ENCODE measurements around the gene RPRD1B.

DNA sequence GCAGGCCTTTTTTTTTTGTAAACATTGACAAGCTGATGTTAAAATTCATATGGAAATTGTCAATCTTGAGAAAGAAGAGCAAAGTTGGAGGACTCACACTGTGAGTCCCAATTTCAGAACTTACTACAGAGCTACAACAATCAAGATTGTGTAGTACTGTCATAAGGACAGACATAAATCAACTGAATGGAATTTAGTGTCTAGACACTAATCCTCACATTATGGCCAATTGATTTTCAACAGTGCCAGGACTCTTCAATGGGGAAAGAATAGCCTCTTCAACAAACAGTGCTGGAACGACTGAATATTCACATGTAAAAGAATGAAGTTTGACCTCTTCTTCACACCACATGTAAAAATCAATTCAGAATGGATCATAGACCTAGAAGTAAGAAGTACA lies 70.7 kb downstream of the RPRD1B start:
- TF ChIP-seq, protein P1, sequence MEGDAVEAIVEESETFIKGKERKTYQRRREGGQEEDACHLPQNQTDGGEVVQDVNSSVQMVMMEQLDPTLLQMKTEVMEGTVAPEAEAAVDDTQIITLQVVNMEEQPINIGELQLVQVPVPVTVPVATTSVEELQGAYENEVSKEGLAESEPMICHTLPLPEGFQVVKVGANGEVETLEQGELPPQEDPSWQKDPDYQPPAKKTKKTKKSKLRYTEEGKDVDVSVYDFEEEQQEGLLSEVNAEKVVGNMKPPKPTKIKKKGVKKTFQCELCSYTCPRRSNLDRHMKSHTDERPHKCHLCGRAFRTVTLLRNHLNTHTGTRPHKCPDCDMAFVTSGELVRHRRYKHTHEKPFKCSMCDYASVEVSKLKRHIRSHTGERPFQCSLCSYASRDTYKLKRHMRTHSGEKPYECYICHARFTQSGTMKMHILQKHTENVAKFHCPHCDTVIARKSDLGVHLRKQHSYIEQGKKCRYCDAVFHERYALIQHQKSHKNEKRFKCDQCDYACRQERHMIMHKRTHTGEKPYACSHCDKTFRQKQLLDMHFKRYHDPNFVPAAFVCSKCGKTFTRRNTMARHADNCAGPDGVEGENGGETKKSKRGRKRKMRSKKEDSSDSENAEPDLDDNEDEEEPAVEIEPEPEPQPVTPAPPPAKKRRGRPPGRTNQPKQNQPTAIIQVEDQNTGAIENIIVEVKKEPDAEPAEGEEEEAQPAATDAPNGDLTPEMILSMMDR (conservative IDR thresholded peaks at IDR 0.05), result no peak
- no peak for TF ChIP-seq EZH2 (IDR thresholded peaks at IDR 0.05; ENCODE audit: low read depth)

All from PC-9 (cell line).